SK-N-SH (cell line): ENCODE measurements around the gene GUCY1A2. TPM values are rescaled to one million over a fixed set of nuclear protein-coding genes. Genes with fewer than 3 reads are reported as not detected.
A peak's percentile ranks its signal among the peaks of the same experiment; 100 is the strongest.

Source experiments
- CTCF ChIA-PET: fragments of 300-600, 350-600 bp; formaldehyde crosslinking; extraction: SDS; loops from one replicate; lab custom pipeline; 2021; lab: Yijun Ruan, JAX
- POLR2A ChIA-PET: fragments of 350-600 bp; sonication (Branson Sonifier 250); formaldehyde crosslinking; extraction: SDS; loops from one replicate; lab custom pipeline; 2020; ENCODE audit warnings: antibody characterized with exemption, inconsistent platforms; lab: Yijun Ruan, JAX
- DNase-seq: peaks from one replicate; pipeline ENCODE4 v3.0.0; 2012
- H2AFZ ChIP-seq: fragments of 200-600 bp; sonication (generic); 2 replicates; pipeline ENCODE4 v1.8.1; 2016; ENCODE audit warnings: antibody characterized with exemption, mild to moderate bottlenecking, low read depth
- H3F3A ChIP-seq: fragments of 200-600 bp; sonication (generic); replicated peaks from 2 replicates; pipeline ENCODE3; 2016; ENCODE audit warnings: antibody characterized with exemption, mild to moderate bottlenecking; ENCODE audit not compliant: insufficient read depth
- H3K27ac ChIP-seq, 2 experiments: fragments of 200-500 bp in 1 of 2; fragments of 200-600 bp in 1 of 2; sonication (Bioruptor generic) in 1 of 2; sonication (generic), shearing (Covaris generic) in 1 of 2; 2 replicates each; pipeline versions ENCODE4 v1.5.1 to v1.6.1; 2014 to 2016; ENCODE audit warnings: low read depth in 2 of 2, inconsistent platforms in 1 of 2, low read length in 1 of 2, mild to moderate bottlenecking in 1 of 2, mixed read lengths in 1 of 2
- H3K27me3 ChIP-seq: fragments of 200-600 bp; sonication (generic), shearing (Covaris generic); 2 replicates; pipeline ENCODE4 v1.6.1; 2016; ENCODE audit warnings: mixed run types; ENCODE audit not compliant: insufficient read depth
- H3K36me3 ChIP-seq, 2 experiments: fragments of 200-500 bp in 1 of 2; fragments of 200-600 bp in 1 of 2; sonication (Bioruptor generic) in 1 of 2; sonication (generic) in 1 of 2; replicated peaks in 1 of 2; 2 replicates each; pipeline versions ENCODE3 to v1.5.1; 2014 to 2016; ENCODE audit warnings: low read length in 1 of 2, mild to moderate bottlenecking in 1 of 2; ENCODE audit not compliant: insufficient read depth in 2 of 2, control insufficient read depth in 1 of 2
- H3K4me1 ChIP-seq, 2 experiments: fragments of 200-500 bp in 1 of 2; fragments of 200-600 bp in 1 of 2; sonication (Bioruptor generic) in 1 of 2; sonication (generic), shearing (Covaris generic) in 1 of 2; 2 replicates each; pipeline versions ENCODE4 v1.5.1 to v1.6.1; 2014 to 2016; ENCODE audit warnings: low read depth in 1 of 2, low read length in 1 of 2, mixed run types in 1 of 2; ENCODE audit not compliant: insufficient read depth in 2 of 2, control insufficient read depth in 1 of 2
- H3K4me2 ChIP-seq: fragments of 200-600 bp; sonication (generic), shearing (Covaris generic); 2 replicates; pipeline ENCODE4 v1.6.1; 2017; ENCODE audit warnings: mixed run types
- H3K4me3 ChIP-seq, 2 experiments: fragments of 200-500 bp in 1 of 2; fragments of 200-600 bp in 1 of 2; sonication (Bioruptor generic) in 1 of 2; sonication (generic), shearing (Covaris generic) in 1 of 2; 2 replicates each; pipeline versions ENCODE4 v1.5.1 to v1.8.1; 2014 to 2016; ENCODE audit warnings: low read depth in 2 of 2, inconsistent platforms in 1 of 2, low read length in 1 of 2, mild to moderate bottlenecking in 1 of 2, mixed read lengths in 1 of 2, moderate library complexity in 1 of 2
- H3K79me2 ChIP-seq: fragments of 200-600 bp; sonication (generic); 2 replicates; pipeline ENCODE4 v1.8.1; 2017; ENCODE audit warnings: mild to moderate bottlenecking; ENCODE audit not compliant: insufficient read depth
- H3K9ac ChIP-seq: fragments of 200-600 bp; sonication (generic); 2 replicates; pipeline ENCODE4 v1.6.1; 2017; ENCODE audit warnings: mixed run types
- H3K9me2 ChIP-seq: fragments of 200-600 bp; sonication (generic); 2 replicates; pipeline ENCODE4 v1.6.1; 2017; ENCODE audit warnings: mixed run types
- H3K9me3 ChIP-seq: fragments of 200-600 bp; sonication (generic); 2 replicates; pipeline ENCODE4 v1.6.1; 2017; ENCODE audit warnings: mixed run types, mild to moderate bottlenecking, moderate library complexity
- H4K20me1 ChIP-seq: fragments of 200-600 bp; sonication (generic); 2 replicates; pipeline ENCODE4 v1.6.1; 2017; ENCODE audit warnings: mild to moderate bottlenecking, mixed run types; ENCODE audit not compliant: insufficient read depth
- CHD2 ChIP-seq: fragments of 150-350 bp; IDR thresholded peaks from 2 replicates; pipeline ENCODE4 v1.6.1; 2018; ENCODE audit warnings: low read length; ENCODE audit not compliant: partially characterized antibody
- ELF1 ChIP-seq: IDR thresholded peaks from 2 replicates; pipeline ENCODE4 v1.4.0; 2012
- EP300 ChIP-seq, 2 experiments: IDR thresholded peaks; 2 replicates each; pipeline versions ENCODE4 v1.4.0 to v1.6.1; 2012; ENCODE audit warnings: borderline replicate concordance in 1 of 2, low read depth in 1 of 2, low read length in 1 of 2
- EZH2phosphoT487 ChIP-seq: fragments of 200-600 bp; sonication (generic); IDR thresholded peaks from 2 replicates; pipeline ENCODE4 v1.6.1; 2017; ENCODE audit warnings: low read depth, mixed run types, mild to moderate bottlenecking, antibody characterized with exemption, moderate library complexity, borderline replicate concordance
- FOSL2 ChIP-seq: IDR thresholded peaks from 2 replicates; pipeline ENCODE4 v1.4.0; 2012; ENCODE audit warnings: low read depth, mild to moderate bottlenecking, moderate library complexity, borderline replicate concordance
- FOXJ3 ChIP-seq: sonication (generic); formaldehyde crosslinking; IDR thresholded peaks from 2 replicates; pipeline ENCODE4 v1.5.1; 2020; ENCODE audit warnings: mild to moderate bottlenecking, missing genetic modification reagents
- GATA2 ChIP-seq: sonication (generic); formaldehyde crosslinking; IDR thresholded peaks from 2 replicates; pipeline ENCODE4 v1.5.0; 2020; ENCODE audit warnings: mild to moderate bottlenecking, missing genetic modification reagents
- JUND ChIP-seq: IDR thresholded peaks from 2 replicates; pipeline ENCODE4 v1.4.0; 2012
- MEF2A ChIP-seq: IDR thresholded peaks from 2 replicates; pipeline ENCODE4 v1.4.0; 2012; ENCODE audit warnings: low read depth, borderline replicate concordance
- MXI1 ChIP-seq: IDR thresholded peaks from 2 replicates; pipeline ENCODE4 v1.6.1; 2012; ENCODE audit warnings: mild to moderate bottlenecking, low read depth, low read length, improper control_type of control experiment
- NFIC ChIP-seq: IDR thresholded peaks from 2 replicates; pipeline ENCODE4 v1.4.0; 2012; ENCODE audit warnings: borderline replicate concordance
- POLR2AphosphoS5 ChIP-seq: IDR thresholded peaks from 2 replicates; pipeline ENCODE4 v1.6.1; 2012; ENCODE audit warnings: low read depth, low read length
- RAD21 ChIP-seq: IDR thresholded peaks from 2 replicates; pipeline ENCODE4 v1.6.1; 2012; ENCODE audit warnings: mild to moderate bottlenecking, low read length
- RXRA ChIP-seq: IDR thresholded peaks from 2 replicates; pipeline ENCODE4 v1.4.0; 2012; ENCODE audit warnings: low read depth, mild to moderate bottlenecking, borderline replicate concordance
- TCF12 ChIP-seq: IDR thresholded peaks from 2 replicates; pipeline ENCODE4 v1.4.0; 2012
- WGBS: methylation state at CpG from one replicate; pipeline ENCODE4 v1.1.6; 2017; ENCODE audit warnings: low lambda C conversion rate; 5-methylcytosine and 5-hydroxymethylcytosine counted together
- polyA plus RNA-seq, 3 experiments: library from polyadenylated mRNA; depleted of rRNA; stranded (reverse); fragments of >200 nt; gene quantifications; 2 replicates each; pipeline ENCODE4 v1.2.3, GENCODE V29; 2012
- TF ChIP-seq, protein P1 (sequence below): fragments of 150-350 bp; IDR thresholded peaks from 2 replicates; pipeline ENCODE4 v1.6.1; 2017; ENCODE audit warnings: antibody characterized with exemption, low read length, low read depth, borderline replicate concordance
- TF ChIP-seq, protein P2 (sequence below): fragments of 150-350 bp; IDR thresholded peaks from 2 replicates; pipeline ENCODE4 v1.6.1; 2016; ENCODE audit warnings: mild to moderate bottlenecking, low read depth, low read length
- TF ChIP-seq, protein P3 (sequence below): fragments of 200-600 bp; sonication (generic); IDR thresholded peaks from 2 replicates; pipeline ENCODE4 v1.6.1; 2017; ENCODE audit warnings: antibody characterized with exemption, mild to moderate bottlenecking, moderate library complexity

GUCY1A2 gene
- polyA plus RNA-seq, 1 of the 3 experiments (the other 2 are of a cell fraction): 0.26 TPM

DNA sequence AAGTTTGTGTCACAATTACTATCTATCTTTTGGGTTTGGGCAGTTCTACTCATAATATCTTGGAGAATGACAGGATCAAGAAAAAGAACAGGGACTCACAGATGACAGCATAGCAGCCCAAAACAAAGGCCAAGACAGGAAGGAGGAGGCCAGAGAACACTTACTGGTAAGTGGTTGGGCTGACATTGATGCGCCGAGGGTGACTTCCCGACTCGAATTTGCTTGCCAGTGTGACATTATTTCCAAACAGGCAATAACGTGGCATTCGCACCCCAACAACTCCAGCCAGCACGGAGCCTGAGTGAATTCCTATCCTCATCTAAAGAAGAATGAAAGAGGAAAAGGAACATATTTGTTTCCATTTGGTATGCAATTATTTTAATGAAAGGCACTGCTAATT lies 309.9 kb downstream of the GUCY1A2 start:
- WGBS: 64% methylated on average over 7 of the region's 7 CpGs
- POLR2A ChIA-PET: no interaction called here
- no peaks in the 10 kb centered on the region for H3K9me3 ChIP-seq
- H3K79me2 ChIP-seq: no peaks in the 10 kb centered on the region
- H3K4me2 ChIP-seq: no peak overlapping the region
- H3K9ac ChIP-seq: no peak overlapping the region
- no peaks in the 10 kb centered on the region for H3K27me3 ChIP-seq
- no peaks in the 10 kb centered on the region for H4K20me1 ChIP-seq
- H3K4me3 ChIP-seq: no peak overlapping the region
- no peaks in the 10 kb centered on the region for H3K4me1 ChIP-seq
- no peak overlapping the region for H3K27ac ChIP-seq
- CTCF ChIA-PET: no interaction called here
- H2AFZ ChIP-seq: no peak overlapping the region
- H3K9me2 ChIP-seq: no peaks in the 10 kb centered on the region
- DNase-seq: no peak
- no peaks in the 10 kb centered on the region for H3K36me3 ChIP-seq
- H3F3A ChIP-seq: no peaks in the 10 kb centered on the region
- TF ChIP-seq, protein P1, sequence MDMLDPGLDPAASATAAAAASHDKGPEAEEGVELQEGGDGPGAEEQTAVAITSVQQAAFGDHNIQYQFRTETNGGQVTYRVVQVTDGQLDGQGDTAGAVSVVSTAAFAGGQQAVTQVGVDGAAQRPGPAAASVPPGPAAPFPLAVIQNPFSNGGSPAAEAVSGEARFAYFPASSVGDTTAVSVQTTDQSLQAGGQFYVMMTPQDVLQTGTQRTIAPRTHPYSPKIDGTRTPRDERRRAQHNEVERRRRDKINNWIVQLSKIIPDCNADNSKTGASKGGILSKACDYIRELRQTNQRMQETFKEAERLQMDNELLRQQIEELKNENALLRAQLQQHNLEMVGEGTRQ: no peak
- no peak for TF ChIP-seq FOXJ3 (CRISPR knock-in tag)

DNA sequence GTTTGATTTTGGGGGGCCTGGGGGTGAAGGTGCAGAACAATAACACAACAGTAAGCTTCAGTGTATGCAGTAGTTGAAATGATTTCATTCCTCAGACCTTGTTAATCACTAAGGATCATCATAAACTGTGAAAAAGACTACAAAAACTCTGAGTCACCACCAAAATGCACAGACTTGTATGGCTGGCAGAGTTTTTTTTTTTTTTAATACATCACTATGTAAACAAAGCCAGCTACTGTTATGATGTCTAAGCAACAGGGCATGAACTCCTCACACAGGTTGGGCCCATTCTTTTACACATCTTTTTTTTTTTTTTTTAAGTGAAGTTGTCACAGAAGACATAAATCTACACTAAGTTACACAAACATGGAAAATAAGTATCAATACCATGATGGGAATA lies 311.9 kb downstream of the GUCY1A2 start:
- Histone ChIP-seq H3K36me3 (no peaks in the 10 kb centered on the region), H3F3A (no peaks in the 10 kb centered on the region), H3K27ac (peak overlapping the region in 1 of 2 experiments; percentile 44; a peak in 1 of 4 replicates), H3K79me2 (no peaks in the 10 kb centered on the region), H2AFZ (no peak overlapping the region), H3K27me3 (no peaks in the 10 kb centered on the region), H3K4me1 (no peaks in the 10 kb centered on the region), H4K20me1 (no peaks in the 10 kb centered on the region), H3K9me3 (no peaks in the 10 kb centered on the region), H3K9ac (no peak overlapping the region), H3K9me2 (no peaks in the 10 kb centered on the region), H3K4me3 (no peak overlapping the region), H3K4me2 (no peak overlapping the region)
- 0 out of 2 replicates have a peak, but pooled peaks have one; percentile 9 for TF ChIP-seq JUND
- no peak for TF ChIP-seq POLR2AphosphoS5
- TF ChIP-seq EZH2phosphoT487: no peak
- TF ChIP-seq RAD21: no peak
- peak; percentile 13; the same call in 1 of the 2 replicates for TF ChIP-seq FOSL2
- no peak for TF ChIP-seq ELF1
- TF ChIP-seq MEF2A: no peak
- no peak for TF ChIP-seq TCF12
- TF ChIP-seq NFIC: no peak
- peak; percentile 45; the same call in 1 of the 2 replicates for TF ChIP-seq RXRA
- ChIA-PET CTCF (interaction anchor here (0.7 kb wide), 1 partner anchor 265 kb away, joined by 3 read pairs; no protein-coding TSS in a partner anchor), POLR2A (no interaction called here)
- DNase-seq: peak; percentile 1

DNA sequence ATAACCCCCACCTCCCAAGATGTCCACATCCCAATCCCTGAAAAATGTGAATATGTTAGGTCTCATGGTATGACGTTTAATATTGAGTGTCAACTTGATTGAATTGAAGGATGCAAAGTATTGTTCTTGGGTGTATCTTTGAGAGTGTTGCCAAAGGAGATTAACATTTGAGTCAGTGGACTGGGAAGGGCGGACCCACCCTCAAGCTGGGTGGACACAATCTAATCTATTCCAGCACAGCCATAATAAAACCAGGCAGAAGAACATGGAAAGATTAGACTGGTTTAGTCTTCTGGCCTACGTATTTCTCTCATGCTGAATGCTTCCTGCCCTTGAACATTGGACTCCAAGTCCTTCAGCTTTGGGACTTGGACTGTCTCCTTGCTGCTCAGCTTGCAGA lies 315.5 kb downstream of the GUCY1A2 start:
- no peaks in the 10 kb centered on the region for H3K79me2 ChIP-seq
- TF ChIP-seq GATA2 (CRISPR knock-in tag) (no peak), RXRA (no peak), FOXJ3 (CRISPR knock-in tag) (no peak), MXI1 (no peak), CHD2 (no peak), MEF2A (no peak), EP300 (IDR thresholded peaks at IDR 0.05; ENCODE audit: borderline replicate concordance in 1 of 2, low read depth in 1 of 2, low read length in 1 of 2) (no peak), FOSL2 (no peak), EZH2phosphoT487 (no peak), TCF12 (no peak)
- TF ChIP-seq, protein P2, sequence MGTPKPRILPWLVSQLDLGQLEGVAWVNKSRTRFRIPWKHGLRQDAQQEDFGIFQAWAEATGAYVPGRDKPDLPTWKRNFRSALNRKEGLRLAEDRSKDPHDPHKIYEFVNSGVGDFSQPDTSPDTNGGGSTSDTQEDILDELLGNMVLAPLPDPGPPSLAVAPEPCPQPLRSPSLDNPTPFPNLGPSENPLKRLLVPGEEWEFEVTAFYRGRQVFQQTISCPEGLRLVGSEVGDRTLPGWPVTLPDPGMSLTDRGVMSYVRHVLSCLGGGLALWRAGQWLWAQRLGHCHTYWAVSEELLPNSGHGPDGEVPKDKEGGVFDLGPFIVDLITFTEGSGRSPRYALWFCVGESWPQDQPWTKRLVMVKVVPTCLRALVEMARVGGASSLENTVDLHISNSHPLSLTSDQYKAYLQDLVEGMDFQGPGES: no peak
- TF ChIP-seq, protein P3, sequence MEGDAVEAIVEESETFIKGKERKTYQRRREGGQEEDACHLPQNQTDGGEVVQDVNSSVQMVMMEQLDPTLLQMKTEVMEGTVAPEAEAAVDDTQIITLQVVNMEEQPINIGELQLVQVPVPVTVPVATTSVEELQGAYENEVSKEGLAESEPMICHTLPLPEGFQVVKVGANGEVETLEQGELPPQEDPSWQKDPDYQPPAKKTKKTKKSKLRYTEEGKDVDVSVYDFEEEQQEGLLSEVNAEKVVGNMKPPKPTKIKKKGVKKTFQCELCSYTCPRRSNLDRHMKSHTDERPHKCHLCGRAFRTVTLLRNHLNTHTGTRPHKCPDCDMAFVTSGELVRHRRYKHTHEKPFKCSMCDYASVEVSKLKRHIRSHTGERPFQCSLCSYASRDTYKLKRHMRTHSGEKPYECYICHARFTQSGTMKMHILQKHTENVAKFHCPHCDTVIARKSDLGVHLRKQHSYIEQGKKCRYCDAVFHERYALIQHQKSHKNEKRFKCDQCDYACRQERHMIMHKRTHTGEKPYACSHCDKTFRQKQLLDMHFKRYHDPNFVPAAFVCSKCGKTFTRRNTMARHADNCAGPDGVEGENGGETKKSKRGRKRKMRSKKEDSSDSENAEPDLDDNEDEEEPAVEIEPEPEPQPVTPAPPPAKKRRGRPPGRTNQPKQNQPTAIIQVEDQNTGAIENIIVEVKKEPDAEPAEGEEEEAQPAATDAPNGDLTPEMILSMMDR: no peak
- 59% methylated on average over 3 of the region's 3 CpGs for WGBS
- H3F3A ChIP-seq: no peaks in the 10 kb centered on the region
- H2AFZ ChIP-seq: no peak overlapping the region
- H3K4me3 ChIP-seq: no peak overlapping the region
- DNase-seq: no peak
- no peak overlapping the region for H3K27ac ChIP-seq
- CTCF ChIA-PET: no interaction called here
- H3K9ac ChIP-seq: no peak overlapping the region
- no peak overlapping the region for H3K4me2 ChIP-seq
- H3K9me2 ChIP-seq: no peaks in the 10 kb centered on the region
- H4K20me1 ChIP-seq: no peaks in the 10 kb centered on the region
- no peaks in the 10 kb centered on the region for H3K27me3 ChIP-seq
- H3K36me3 ChIP-seq: no peaks in the 10 kb centered on the region
- no peaks in the 10 kb centered on the region for H3K9me3 ChIP-seq
- H3K4me1 ChIP-seq: no peaks in the 10 kb centered on the region
- POLR2A ChIA-PET: no interaction called here
